IMR-90 (cell line): Measurements from ENCODE around the gene KRT9. TPM values are rescaled to one million over a fixed set of nuclear protein-coding genes. Genes with fewer than 3 reads are reported as not detected.

Experiments
- ATAC-seq: fragments of 200-7000 bp; cut with Tn5 transposase; 2 replicates; pipeline ENCODE4 v1.9.1; 2020; ENCODE audit warnings: low read depth, mild to moderate bottlenecking, moderate library complexity
- BruUV-seq: library from RNA; stranded (reverse); fragments of 400-500 nt; replicated peaks from 2 replicates; lab custom pipeline; 2021; lab: Mats Ljungman, UMichigan
- CTCF ChIA-PET: fragments of 300-600 bp; formaldehyde crosslinking; extraction: SDS; loops from one replicate; lab custom pipeline; 2021; ENCODE audit warnings: antibody characterized with exemption; lab: Yijun Ruan, JAX
- POLR2A ChIA-PET: fragments of 300-600 bp; sonication (Branson Sonifier 250); formaldehyde crosslinking; loops from one replicate; lab custom pipeline; 2022; ENCODE audit warnings: antibody characterized with exemption; ENCODE audit not compliant: unreplicated experiment; lab: Charles Lee
- DNase-seq: peaks from one replicate; pipeline ENCODE4 v3.0.0; 2013
- H2AFZ ChIP-seq: replicated peaks from 2 replicates; pipeline ENCODE3; 2013; ENCODE audit warnings: low read length, mild to moderate bottlenecking; ENCODE audit not compliant: poor library complexity
- H2AK5ac ChIP-seq: 2 replicates; pipeline ENCODE4 v1.6.1; 2013; ENCODE audit warnings: low read depth, low read length, inconsistent platforms
- H2AK9ac ChIP-seq: replicated peaks from 2 replicates; pipeline ENCODE3; 2013; ENCODE audit warnings: mild to moderate bottlenecking, low read depth, low read length, moderate library complexity; ENCODE audit not compliant: poor library complexity
- H2BK120ac ChIP-seq: 2 replicates; pipeline ENCODE4 v1.6.1; 2013; ENCODE audit warnings: low read depth, low read length, inconsistent platforms
- H2BK15ac ChIP-seq: 3 replicates; pipeline ENCODE4 v1.6.1; 2013; ENCODE audit warnings: low read depth, low read length, inconsistent platforms
- H2BK20ac ChIP-seq: 2 replicates; pipeline ENCODE4 v1.6.1; 2013; ENCODE audit warnings: low read depth, mild to moderate bottlenecking, inconsistent platforms, low read length, moderate library complexity
- H2BK5ac ChIP-seq: 2 replicates; pipeline ENCODE4 v1.6.1; 2013; ENCODE audit warnings: mild to moderate bottlenecking, low read depth, low read length, inconsistent platforms; ENCODE audit not compliant: poor library complexity, severe bottlenecking
- H3K14ac ChIP-seq: replicated peaks from 2 replicates; pipeline ENCODE4 v1.6.1; 2013; ENCODE audit warnings: low read depth, low read length, inconsistent platforms
- H3K18ac ChIP-seq: 2 replicates; pipeline ENCODE4 v1.6.1; 2013; ENCODE audit warnings: low read depth, low read length, control low read depth
- H3K23ac ChIP-seq: 2 replicates; pipeline ENCODE4 v1.6.1; 2013; ENCODE audit warnings: low read depth, low read length, inconsistent platforms
- H3K27ac ChIP-seq: 2 replicates; pipeline ENCODE4 v1.5.1; 2013; ENCODE audit warnings: mild to moderate bottlenecking, control low read depth, low read length; ENCODE audit not compliant: insufficient read depth
- H3K27me3 ChIP-seq: 2 replicates; pipeline ENCODE4 v1.6.1; 2013; ENCODE audit warnings: low read length; ENCODE audit not compliant: control insufficient read depth, insufficient read depth
- H3K36me3 ChIP-seq: 2 replicates; pipeline ENCODE4 v1.6.1; 2013; ENCODE audit warnings: low read length, mixed read lengths; ENCODE audit not compliant: control insufficient read depth, insufficient read depth
- H3K4ac ChIP-seq: 2 replicates; pipeline ENCODE4 v1.6.1; 2013; ENCODE audit warnings: low read depth, low read length, inconsistent platforms
- H3K4me1 ChIP-seq: 2 replicates; pipeline ENCODE4 v1.6.1; 2013; ENCODE audit warnings: low read length, mixed read lengths; ENCODE audit not compliant: control insufficient read depth, insufficient read depth
- H3K4me2 ChIP-seq: 2 replicates; pipeline ENCODE4 v1.6.1; 2013; ENCODE audit warnings: low read depth, mild to moderate bottlenecking, control low read depth, low read length, moderate library complexity
- H3K4me3 ChIP-seq: 2 replicates; pipeline ENCODE4 v1.5.1; 2013; ENCODE audit warnings: low read depth, mild to moderate bottlenecking, control low read depth, low read length, moderate library complexity; ENCODE audit not compliant: insufficient read depth
- H3K56ac ChIP-seq: 2 replicates; pipeline ENCODE4 v1.6.1; 2013; ENCODE audit warnings: low read length, inconsistent platforms; ENCODE audit not compliant: insufficient read depth; ENCODE audit errors: extremely low read depth
- H3K79me1 ChIP-seq, 2 experiments: 2 replicates each; pipeline ENCODE4 v1.6.1; 2013; ENCODE audit warnings: low read length in 2 of 2, inconsistent platforms in 1 of 2, low read depth in 1 of 2
- H3K9ac ChIP-seq: 2 replicates; pipeline ENCODE4 v1.6.1; 2013; ENCODE audit warnings: low read depth, low read length, control low read depth
- H3K9me1 ChIP-seq: 2 replicates; pipeline ENCODE4 v1.6.1; 2013; ENCODE audit warnings: low read length, inconsistent platforms; ENCODE audit not compliant: insufficient read depth
- H3K9me3 ChIP-seq: 2 replicates; pipeline ENCODE4 v1.6.1; 2013; ENCODE audit warnings: low read length; ENCODE audit not compliant: control insufficient read depth, insufficient read depth
- H4K20me1 ChIP-seq: 2 replicates; pipeline ENCODE4 v1.6.1; 2013; ENCODE audit warnings: low read length, inconsistent platforms; ENCODE audit not compliant: insufficient read depth
- H4K5ac ChIP-seq: 2 replicates; pipeline ENCODE4 v1.6.1; 2013; ENCODE audit warnings: mild to moderate bottlenecking, low read depth, low read length, control low read depth
- H4K8ac ChIP-seq, 2 experiments: 2 replicates each; pipeline ENCODE4 v1.6.1; 2013; ENCODE audit warnings: low read depth in 2 of 2, low read length in 2 of 2, control low read depth in 1 of 2, inconsistent platforms in 1 of 2
- H4K91ac ChIP-seq: 2 replicates; pipeline ENCODE4 v1.6.1; 2013; ENCODE audit warnings: low read depth, low read length, inconsistent platforms; ENCODE audit not compliant: insufficient read depth
- FOS ChIP-seq: fragments of 150-350 bp; IDR thresholded peaks from 2 replicates; pipeline ENCODE4 v1.6.1; 2016; ENCODE audit warnings: low read depth, low read length
- MAFK ChIP-seq: IDR thresholded peaks from 2 replicates; pipeline ENCODE4 v1.6.1; 2012; ENCODE audit warnings: low read depth, low read length, improper control_type of control experiment
- MAZ ChIP-seq: IDR thresholded peaks from 2 replicates; pipeline ENCODE4 v1.6.1; 2012; ENCODE audit warnings: low read depth, mild to moderate bottlenecking, low read length, improper control_type of control experiment, moderate library complexity, borderline replicate concordance
- NFE2L2 ChIP-seq: fragments of 150-350 bp; IDR thresholded peaks from 2 replicates; pipeline ENCODE4 v1.6.1; 2016; ENCODE audit warnings: low read depth, mild to moderate bottlenecking, low read length
- POLR2A ChIP-seq: IDR thresholded peaks from 2 replicates; pipeline ENCODE4 v1.6.1; 2012; ENCODE audit warnings: mild to moderate bottlenecking, low read depth, low read length
- RAD21 ChIP-seq: IDR thresholded peaks from 2 replicates; pipeline ENCODE4 v1.6.1; 2012; ENCODE audit warnings: low read length, improper control_type of control experiment
- RCOR1 ChIP-seq: IDR thresholded peaks from 2 replicates; pipeline ENCODE4 v1.6.1; 2012; ENCODE audit warnings: mild to moderate bottlenecking, low read length, improper control_type of control experiment; ENCODE audit not compliant: insufficient replicate concordance
- RFX5 ChIP-seq: IDR thresholded peaks from 2 replicates; pipeline ENCODE4 v1.8.0; 2012; ENCODE audit warnings: low read depth, mild to moderate bottlenecking, low read length, moderate library complexity
- SMC3 ChIP-seq: fragments of 150-350 bp; IDR thresholded peaks from 2 replicates; pipeline ENCODE4 v1.6.1; 2016; ENCODE audit warnings: low read depth, mild to moderate bottlenecking, antibody characterized with exemption, low read length, moderate library complexity
- WGBS, 2 experiments: methylation state at CpG; one replicate each; pipeline versions ENCODE4 v1.1.5 to v1.1.7; 2013; ENCODE audit warnings: missing lambda C conversion rate in 2 of 2; ENCODE audit not compliant: insufficient read length in 1 of 2; ENCODE audit errors: extremely low coverage in 2 of 2; 5-methylcytosine and 5-hydroxymethylcytosine counted together
- dilution Hi-C: fragments of 300-500 bp; cut with HindIII; formaldehyde crosslinking; loops from one replicate; pipeline ENCODE4 v1.14.3; 2018; ENCODE audit warnings: low sequenced_read_pairs; ENCODE audit not compliant: unreplicated experiment
- in situ Hi-C: fragments of 300-500 bp; cut with MboI; formaldehyde crosslinking; loops from 3 replicates; pipeline ENCODE4 v1.14.3; 2019; ENCODE audit warnings: low sequenced_read_pairs, inconsistent platforms, mixed read lengths
- intact Hi-C: fragments of 100-400 bp; cut with micrococcal nuclease; formaldehyde crosslinking; loops from 2 replicates; pipeline ENCODE4 v1.10.0; 2022
- polyA plus RNA-seq, 3 experiments: library from polyadenylated mRNA; depleted of rRNA; stranded (reverse); fragments of >200 nt; gene quantifications; 2 replicates each; pipeline ENCODE4 v1.2.3, GENCODE V29; 2012; ENCODE audit warnings: low replicate concordance in 1 of 3
- total RNA-seq: library from RNA; depleted of rRNA; stranded (reverse); fragments of >200 nt; gene quantifications from 2 replicates; pipeline ENCODE4 v1.2.3, GENCODE V29; 2012
- TF ChIP-seq, protein P1 (sequence below): fragments of 150-350 bp; IDR thresholded peaks from 2 replicates; pipeline ENCODE4 v1.6.1; 2016; ENCODE audit warnings: low read depth, mild to moderate bottlenecking, low read length, moderate library complexity, borderline replicate concordance

KRT9 gene
- total and polyA plus RNA-seq, 2 of the 4 experiments (the other 2 are of a cell fraction) = not detected

DNA sequence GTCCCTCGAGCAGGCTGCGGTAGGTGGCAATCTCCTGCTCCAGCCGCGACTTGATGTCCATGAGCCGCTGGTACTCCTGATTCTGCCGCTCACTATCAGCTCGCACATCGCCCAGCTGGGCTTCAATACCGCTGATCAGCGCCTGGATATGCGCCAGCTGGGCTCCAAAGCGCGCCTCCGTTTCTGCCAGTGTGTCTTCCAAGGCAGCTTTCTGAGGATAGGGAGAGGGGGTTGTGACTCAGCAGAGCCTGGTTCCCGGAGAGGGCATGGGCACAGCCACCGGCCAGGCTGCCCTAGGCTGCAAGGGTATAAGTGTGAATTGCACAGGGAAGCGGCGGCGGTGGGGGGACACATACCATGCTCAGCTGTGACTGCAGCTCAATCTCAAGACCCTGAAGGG, 48.1 kb downstream of the KRT9 start (continued):
- TF ChIP-seq, protein P1, sequence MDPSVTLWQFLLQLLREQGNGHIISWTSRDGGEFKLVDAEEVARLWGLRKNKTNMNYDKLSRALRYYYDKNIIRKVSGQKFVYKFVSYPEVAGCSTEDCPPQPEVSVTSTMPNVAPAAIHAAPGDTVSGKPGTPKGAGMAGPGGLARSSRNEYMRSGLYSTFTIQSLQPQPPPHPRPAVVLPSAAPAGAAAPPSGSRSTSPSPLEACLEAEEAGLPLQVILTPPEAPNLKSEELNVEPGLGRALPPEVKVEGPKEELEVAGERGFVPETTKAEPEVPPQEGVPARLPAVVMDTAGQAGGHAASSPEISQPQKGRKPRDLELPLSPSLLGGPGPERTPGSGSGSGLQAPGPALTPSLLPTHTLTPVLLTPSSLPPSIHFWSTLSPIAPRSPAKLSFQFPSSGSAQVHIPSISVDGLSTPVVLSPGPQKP = no peak
- TF ChIP-seq FOS (no peak), RAD21 (no peak)

DNA sequence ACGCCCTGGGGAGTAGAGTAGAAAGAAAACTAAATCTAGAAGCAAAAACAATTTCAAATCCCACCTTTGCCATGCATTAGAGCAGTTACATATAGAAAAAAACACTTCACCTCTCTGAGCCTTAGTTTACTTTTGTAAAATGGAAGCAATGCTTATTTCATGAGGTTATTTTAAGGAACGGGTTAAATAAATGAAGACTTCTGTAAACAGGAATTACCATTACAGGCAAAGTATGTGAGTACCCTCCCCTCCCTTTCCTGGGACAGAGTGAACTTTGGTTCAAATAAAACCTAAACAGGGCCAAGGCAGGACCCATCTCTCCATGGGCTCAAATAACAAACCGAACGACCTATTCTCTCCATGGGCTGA, 48.6 kb downstream of the KRT9 start:
- H3K9me3 ChIP-seq = no peaks in the 10 kb centered on the region
- peak overlapping the region; percentile 35 for H2AK9ac ChIP-seq
- peak overlapping the region; percentile 98 for H2BK20ac ChIP-seq
- H3K9ac ChIP-seq = no peak overlapping the region
- H3K36me3 ChIP-seq = no peaks in the 10 kb centered on the region
- H3K4me1 ChIP-seq = peaks cover 27% of the 10 kb centered on the region
- peak overlapping the region; percentile 63; the same call in 1 of the 2 replicates for H3K18ac ChIP-seq
- H3K79me1 ChIP-seq = peaks cover 0 to 4% of the 10 kb centered on the region in 2 experiments; a peak in 1 of 4 replicates
- peak overlapping the region; percentile 2; the same call in 1 of the 2 replicates for H3K14ac ChIP-seq
- peaks cover 8% of the 10 kb centered on the region; the same call in 1 of the 2 replicates for H3K9me1 ChIP-seq
- no peak overlapping the region for H3K27ac ChIP-seq
- ChIA-PET CTCF (no interaction called here), POLR2A (no interaction called here)
- H3K4me3 ChIP-seq = no peak overlapping the region
- H4K20me1 ChIP-seq = no peaks in the 10 kb centered on the region
- in situ Hi-C loops (no loop called here), intact Hi-C loops (no loop called here), dilution Hi-C loops (no loop called here)
- H2AK5ac ChIP-seq = peak overlapping the region; percentile 40; the same call in 1 of the 2 replicates
- no CpG with 5 or more reads among the region's 4 CpGs for WGBS, 2 experiments
- BruUV-seq = no TSS peak
- peak overlapping the region; percentile 53; the same call in 1 of the 2 replicates for H4K91ac ChIP-seq
- H2BK5ac ChIP-seq = no peak overlapping the region
- H4K5ac ChIP-seq = no peak overlapping the region
- no peak for TF ChIP-seq POLR2A
- no peak for TF ChIP-seq MAZ
- no peak for TF ChIP-seq FOS
- no peak for TF ChIP-seq MAFK
- TF ChIP-seq RFX5 = no peak
- TF ChIP-seq SMC3 = no peak
- TF ChIP-seq NFE2L2 = no peak
- no peak for TF ChIP-seq RCOR1
- peak overlapping the region; percentile 100; the same call in 2 of the 3 replicates for H2BK15ac ChIP-seq
- no peak overlapping the region for H3K4me2 ChIP-seq
- ATAC-seq (no peak), DNase-seq (no peak)
- peak overlapping the region; percentile 93 for H3K4ac ChIP-seq
- peak overlapping the region; percentile 96 for H2BK120ac ChIP-seq
- H3K56ac ChIP-seq = no peak overlapping the region
- peak overlapping the region; percentile 64 for H2AFZ ChIP-seq
- H4K8ac ChIP-seq = peak overlapping the region; percentile 46 to 88; a peak in 3 of 4 replicates
- H3K23ac ChIP-seq = peak overlapping the region; percentile 6; the same call in 1 of the 2 replicates
- H3K27me3 ChIP-seq = peaks cover 2% of the 10 kb centered on the region; the same call in 1 of the 2 replicates
